GM23338 (cell line): ENCODE measurements around the gene RRAS. TPM values are rescaled to one million over a fixed set of nuclear protein-coding genes. Genes with fewer than 3 reads are reported as not detected.

Experiments used
- ATAC-seq: fragments of 200-7000 bp; cut with Tn5 transposase; 3 replicates; pipeline ENCODE4 v1.9.1; 2020
- DNase-seq: peaks from one replicate; pipeline ENCODE4 v3.0.0-alpha.2; 2015; ENCODE audit warnings: low spot score
- H2AFZ ChIP-seq: fragments of 200-600 bp; sonication (generic); 2 replicates; pipeline ENCODE4 v1.8.0; 2016; ENCODE audit warnings: antibody characterized with exemption, mild to moderate bottlenecking, moderate library complexity
- H3F3A ChIP-seq: fragments of 200-600 bp; sonication (generic); replicated peaks from 2 replicates; pipeline ENCODE4 v1.8.0; 2017; ENCODE audit warnings: antibody characterized with exemption, mixed run types, low read depth
- H3K27ac ChIP-seq: fragments of 200-600 bp; sonication (generic); 2 replicates; pipeline ENCODE4 v1.6.1; 2016; ENCODE audit warnings: low read depth
- H3K27me3 ChIP-seq: fragments of 200-600 bp; sonication (generic); 2 replicates; pipeline ENCODE4 v1.8.0; 2016; ENCODE audit warnings: mild to moderate bottlenecking, mixed run types, moderate library complexity; ENCODE audit not compliant: insufficient read depth
- H3K36me3 ChIP-seq: fragments of 200-600 bp; sonication (generic); 2 replicates; pipeline ENCODE4 v1.8.0; 2016; ENCODE audit warnings: mild to moderate bottlenecking; ENCODE audit not compliant: insufficient read depth
- H3K4me1 ChIP-seq: fragments of 200-600 bp; sonication (generic); 2 replicates; pipeline ENCODE4 v1.8.0; 2016; ENCODE audit warnings: mild to moderate bottlenecking, moderate library complexity; ENCODE audit not compliant: insufficient read depth
- H3K4me2 ChIP-seq: fragments of 200-600 bp; sonication (generic); 2 replicates; pipeline ENCODE4 v1.7.1; 2017; ENCODE audit warnings: mixed run types
- H3K4me3 ChIP-seq: fragments of 200-600 bp; sonication (generic); 2 replicates; pipeline ENCODE4 v1.6.1; 2016; ENCODE audit warnings: mixed run types
- H3K79me2 ChIP-seq: fragments of 200-600 bp; sonication (generic); replicated peaks from 2 replicates; pipeline ENCODE4 v1.8.0; 2017; ENCODE audit warnings: mild to moderate bottlenecking; ENCODE audit not compliant: insufficient read depth
- H3K9me2 ChIP-seq: fragments of 200-600 bp; sonication (generic); 2 replicates; pipeline ENCODE4 v1.8.0; 2017; ENCODE audit not compliant: insufficient read depth
- H4K20me1 ChIP-seq: fragments of 200-600 bp; sonication (generic); replicated peaks from 2 replicates; pipeline ENCODE4 v1.8.0; 2017; ENCODE audit warnings: mild to moderate bottlenecking; ENCODE audit not compliant: insufficient read depth
- H3K27ac Mint-ChIP-seq: 2 replicates; pipeline ENCODE4 v1.8.0; 2020; ENCODE audit warnings: inconsistent platforms, mild to moderate bottlenecking, moderate library complexity, mixed read lengths
- H3K27me3 Mint-ChIP-seq: 3 replicates; pipeline ENCODE4 v1.8.0; 2022; ENCODE audit warnings: low read depth, mild to moderate bottlenecking, moderate library complexity, mixed read lengths, inconsistent platforms; ENCODE audit not compliant: insufficient read depth, poor library complexity
- H3K36me3 Mint-ChIP-seq: 3 replicates; pipeline ENCODE4 v1.8.0; 2021; ENCODE audit warnings: low read depth, mild to moderate bottlenecking, inconsistent platforms, moderate library complexity, mixed read lengths
- H3K4me1 Mint-ChIP-seq: 3 replicates; pipeline ENCODE4 v1.8.0; 2020; ENCODE audit warnings: mild to moderate bottlenecking, inconsistent platforms, mixed read lengths
- H3K4me3 Mint-ChIP-seq: 3 replicates; pipeline ENCODE4 v1.8.0; 2021; ENCODE audit warnings: moderate library complexity, mild to moderate bottlenecking, inconsistent platforms, mixed read lengths
- H3K9me3 Mint-ChIP-seq: 3 replicates; pipeline ENCODE4 v1.8.0; 2020; ENCODE audit warnings: moderate library complexity, mild to moderate bottlenecking, inconsistent platforms, mixed read lengths
- CREB1 ChIP-seq: fragments of 250-450 bp; sonication (Bioruptor Pico); IDR thresholded peaks from 2 replicates; pipeline ENCODE4 v1.5.0; 2020; ENCODE audit warnings: low read depth, mild to moderate bottlenecking, moderate library complexity
- EZH2 ChIP-seq: fragments of 200-600 bp; sonication (generic); IDR thresholded peaks from one replicate; pipeline ENCODE4 v1.8.0; 2017; ENCODE audit warnings: antibody characterized with exemption, mild to moderate bottlenecking, low read depth; ENCODE audit not compliant: unreplicated experiment
- EZH2phosphoT487 ChIP-seq: fragments of 200-600 bp; sonication (generic); IDR thresholded peaks from one replicate; pipeline ENCODE4 v1.8.1; 2018; ENCODE audit warnings: antibody characterized with exemption; ENCODE audit not compliant: unreplicated experiment
- JUNB ChIP-seq: IDR thresholded peaks from one replicate; pipeline ENCODE4 v1.6.1; 2016; ENCODE audit warnings: antibody characterized with exemption; ENCODE audit not compliant: unreplicated experiment
- NANOG ChIP-seq: IDR thresholded peaks from 2 replicates; pipeline ENCODE4 v1.6.1; 2016; ENCODE audit warnings: antibody characterized with exemption, borderline replicate concordance
- POLR2AphosphoS5 ChIP-seq: IDR thresholded peaks from 2 replicates; pipeline ENCODE4 v1.6.1; 2016; ENCODE audit warnings: antibody characterized with exemption, low read depth
- STAT1 ChIP-seq: IDR thresholded peaks from one replicate; pipeline ENCODE4 v1.6.1; 2016; ENCODE audit warnings: antibody characterized with exemption; ENCODE audit not compliant: unreplicated experiment
- ZNF114 ChIP-seq: fragments of 250-450 bp; sonication (Bioruptor Pico); IDR thresholded peaks from 2 replicates; pipeline ENCODE4 v1.5.0; 2020; ENCODE audit warnings: mild to moderate bottlenecking, moderate library complexity
- ZNF331 ChIP-seq: fragments of 250-450 bp; sonication (Bioruptor Pico); IDR thresholded peaks from 2 replicates; pipeline ENCODE4 v1.5.0; 2020; ENCODE audit warnings: low read depth, mild to moderate bottlenecking, moderate library complexity
- polyA plus RNA-seq: library from polyadenylated mRNA; unstranded; fragments of >200 nt; fragmentation: Nextera tagmentation; extraction: Ambion mirVana; gene quantifications from 2 replicates; pipeline ENCODE4 v1.2.1, GENCODE V29; 2016
- total RNA-seq: library from RNA; depleted of rRNA; stranded (reverse); fragments of >200 nt; shearing (Covaris generic); gene quantifications from 2 replicates; pipeline ENCODE4 v1.2.3, GENCODE V29; 2014
- TF ChIP-seq, protein P1 (sequence below): IDR thresholded peaks from one replicate; pipeline ENCODE4 v1.6.1; 2018; ENCODE audit warnings: antibody characterized with exemption; ENCODE audit not compliant: unreplicated experiment
- TF ChIP-seq, protein P2 (sequence below), 2 experiments: fragments of 200-600 bp in 1 of 2; sonication (generic) in 1 of 2; conservative IDR thresholded peaks; 2 replicates each; pipeline versions ENCODE4 v1.5.1 to v1.6.1; 2016 to 2017; ENCODE audit warnings: antibody characterized with exemption in 2 of 2, low read depth in 2 of 2, mild to moderate bottlenecking in 2 of 2, moderate library complexity in 1 of 2
- TF ChIP-seq, protein P3 (sequence below): IDR thresholded peaks from 2 replicates; pipeline ENCODE4 v1.6.1; 2016; ENCODE audit warnings: antibody characterized with exemption
- TF ChIP-seq, protein P4 (sequence below): fragments of 250-450 bp; sonication (Bioruptor Pico); IDR thresholded peaks from 2 replicates; pipeline ENCODE4 v1.5.0; 2020; ENCODE audit warnings: mild to moderate bottlenecking, moderate library complexity

The RRAS gene
- total and polyA plus RNA-seq, 2 experiments from 2014 or later, result 9.3 to 30.0 TPM

DNA sequence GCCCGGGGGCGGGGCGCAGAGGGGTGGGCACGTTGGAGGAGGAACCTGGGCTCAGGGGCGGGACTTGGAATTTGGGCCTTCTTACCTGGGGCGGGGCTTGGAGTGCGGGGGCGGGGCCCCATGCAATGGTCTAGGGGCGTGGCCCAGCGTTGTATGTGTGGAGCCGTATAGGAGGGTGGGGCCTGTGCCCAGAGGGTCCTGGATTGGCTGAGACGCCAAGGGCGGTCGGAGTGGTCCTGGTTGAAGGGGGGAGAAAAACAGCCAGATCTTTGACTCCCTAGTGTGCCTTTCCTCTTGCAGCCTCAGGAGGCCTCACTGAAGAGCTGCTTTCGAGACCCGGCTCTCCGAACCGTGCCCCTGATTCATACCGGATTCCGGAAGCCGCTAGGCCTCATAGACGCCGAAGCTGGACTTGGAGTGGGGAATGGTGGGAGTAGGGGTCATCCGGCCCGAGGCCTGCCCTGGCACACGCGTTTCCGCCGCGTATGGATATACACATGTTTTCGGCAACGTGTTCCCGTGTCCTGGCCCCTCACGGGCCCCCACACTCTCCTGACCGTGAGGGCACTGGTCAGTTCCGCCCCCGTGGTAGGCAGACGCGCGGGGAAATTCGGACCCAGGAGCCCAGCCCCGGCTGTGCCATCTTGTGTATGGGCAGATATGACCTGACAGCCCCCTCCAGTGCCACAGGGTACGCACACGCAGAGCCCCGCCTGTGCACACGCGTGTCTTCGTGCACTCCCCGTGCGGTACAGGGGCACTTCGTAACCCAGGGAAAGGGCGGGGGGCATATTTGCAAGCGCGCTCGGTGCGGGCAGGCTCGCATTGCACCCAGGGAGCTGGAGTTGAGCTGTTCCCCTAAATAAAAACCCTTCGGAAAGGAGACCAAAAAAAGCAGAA is 49.6 kb downstream of the RRAS start:
- Mint-ChIP-seq H3K9me3 (no peaks in the 10 kb centered on the region; the same call in 2 of the 3 replicates), H3K27ac (peak overlapping the region; percentile 98), H3K4me1 (peaks cover 14% of the 10 kb centered on the region), H3K4me3 (peak overlapping the region; percentile 90), H3K27me3 (peaks cover 22% of the 10 kb centered on the region), H3K36me3 (peaks cover 26% of the 10 kb centered on the region)
- ATAC-seq (peak; percentile 75), DNase-seq (peak; percentile 100)
- H3K4me1 ChIP-seq, result peaks cover 14% of the 10 kb centered on the region
- no peaks in the 10 kb centered on the region for H3K27me3 ChIP-seq
- peak overlapping the region; percentile 99 for H3K4me3 ChIP-seq
- H3K4me2 ChIP-seq, result peak overlapping the region; percentile 98
- no peaks in the 10 kb centered on the region; the same call in 1 of the 2 replicates for H4K20me1 ChIP-seq
- H3K79me2 ChIP-seq, result peaks cover 29% of the 10 kb centered on the region
- H3K9me2 ChIP-seq, result no peaks in the 10 kb centered on the region
- peak overlapping the region; percentile 96 for H3K27ac ChIP-seq
- H2AFZ ChIP-seq, result no peak overlapping the region
- H3K36me3 ChIP-seq, result peaks cover 8% of the 10 kb centered on the region; the same call in 1 of the 2 replicates
- peaks cover 26% of the 10 kb centered on the region for H3F3A ChIP-seq
- TF ChIP-seq CREB1 (CRISPR knock-in tag), result 0 out of 2 replicates have a peak, but pooled peaks have one; percentile 2
- TF ChIP-seq EZH2phosphoT487, result no peak
- no peak for TF ChIP-seq NANOG
- TF ChIP-seq, protein P1, sequence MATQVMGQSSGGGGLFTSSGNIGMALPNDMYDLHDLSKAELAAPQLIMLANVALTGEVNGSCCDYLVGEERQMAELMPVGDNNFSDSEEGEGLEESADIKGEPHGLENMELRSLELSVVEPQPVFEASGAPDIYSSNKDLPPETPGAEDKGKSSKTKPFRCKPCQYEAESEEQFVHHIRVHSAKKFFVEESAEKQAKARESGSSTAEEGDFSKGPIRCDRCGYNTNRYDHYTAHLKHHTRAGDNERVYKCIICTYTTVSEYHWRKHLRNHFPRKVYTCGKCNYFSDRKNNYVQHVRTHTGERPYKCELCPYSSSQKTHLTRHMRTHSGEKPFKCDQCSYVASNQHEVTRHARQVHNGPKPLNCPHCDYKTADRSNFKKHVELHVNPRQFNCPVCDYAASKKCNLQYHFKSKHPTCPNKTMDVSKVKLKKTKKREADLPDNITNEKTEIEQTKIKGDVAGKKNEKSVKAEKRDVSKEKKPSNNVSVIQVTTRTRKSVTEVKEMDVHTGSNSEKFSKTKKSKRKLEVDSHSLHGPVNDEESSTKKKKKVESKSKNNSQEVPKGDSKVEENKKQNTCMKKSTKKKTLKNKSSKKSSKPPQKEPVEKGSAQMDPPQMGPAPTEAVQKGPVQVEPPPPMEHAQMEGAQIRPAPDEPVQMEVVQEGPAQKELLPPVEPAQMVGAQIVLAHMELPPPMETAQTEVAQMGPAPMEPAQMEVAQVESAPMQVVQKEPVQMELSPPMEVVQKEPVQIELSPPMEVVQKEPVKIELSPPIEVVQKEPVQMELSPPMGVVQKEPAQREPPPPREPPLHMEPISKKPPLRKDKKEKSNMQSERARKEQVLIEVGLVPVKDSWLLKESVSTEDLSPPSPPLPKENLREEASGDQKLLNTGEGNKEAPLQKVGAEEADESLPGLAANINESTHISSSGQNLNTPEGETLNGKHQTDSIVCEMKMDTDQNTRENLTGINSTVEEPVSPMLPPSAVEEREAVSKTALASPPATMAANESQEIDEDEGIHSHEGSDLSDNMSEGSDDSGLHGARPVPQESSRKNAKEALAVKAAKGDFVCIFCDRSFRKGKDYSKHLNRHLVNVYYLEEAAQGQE, result no peak
- no peak for TF ChIP-seq STAT1
- TF ChIP-seq JUNB, result no peak
- TF ChIP-seq ZNF114 (CRISPR knock-in tag), result no peak
- TF ChIP-seq, protein P2, sequence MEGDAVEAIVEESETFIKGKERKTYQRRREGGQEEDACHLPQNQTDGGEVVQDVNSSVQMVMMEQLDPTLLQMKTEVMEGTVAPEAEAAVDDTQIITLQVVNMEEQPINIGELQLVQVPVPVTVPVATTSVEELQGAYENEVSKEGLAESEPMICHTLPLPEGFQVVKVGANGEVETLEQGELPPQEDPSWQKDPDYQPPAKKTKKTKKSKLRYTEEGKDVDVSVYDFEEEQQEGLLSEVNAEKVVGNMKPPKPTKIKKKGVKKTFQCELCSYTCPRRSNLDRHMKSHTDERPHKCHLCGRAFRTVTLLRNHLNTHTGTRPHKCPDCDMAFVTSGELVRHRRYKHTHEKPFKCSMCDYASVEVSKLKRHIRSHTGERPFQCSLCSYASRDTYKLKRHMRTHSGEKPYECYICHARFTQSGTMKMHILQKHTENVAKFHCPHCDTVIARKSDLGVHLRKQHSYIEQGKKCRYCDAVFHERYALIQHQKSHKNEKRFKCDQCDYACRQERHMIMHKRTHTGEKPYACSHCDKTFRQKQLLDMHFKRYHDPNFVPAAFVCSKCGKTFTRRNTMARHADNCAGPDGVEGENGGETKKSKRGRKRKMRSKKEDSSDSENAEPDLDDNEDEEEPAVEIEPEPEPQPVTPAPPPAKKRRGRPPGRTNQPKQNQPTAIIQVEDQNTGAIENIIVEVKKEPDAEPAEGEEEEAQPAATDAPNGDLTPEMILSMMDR (conservative IDR thresholded peaks at IDR 0.05; ENCODE audit: low read depth in 2 of 2), result no peak
- TF ChIP-seq, protein P3, sequence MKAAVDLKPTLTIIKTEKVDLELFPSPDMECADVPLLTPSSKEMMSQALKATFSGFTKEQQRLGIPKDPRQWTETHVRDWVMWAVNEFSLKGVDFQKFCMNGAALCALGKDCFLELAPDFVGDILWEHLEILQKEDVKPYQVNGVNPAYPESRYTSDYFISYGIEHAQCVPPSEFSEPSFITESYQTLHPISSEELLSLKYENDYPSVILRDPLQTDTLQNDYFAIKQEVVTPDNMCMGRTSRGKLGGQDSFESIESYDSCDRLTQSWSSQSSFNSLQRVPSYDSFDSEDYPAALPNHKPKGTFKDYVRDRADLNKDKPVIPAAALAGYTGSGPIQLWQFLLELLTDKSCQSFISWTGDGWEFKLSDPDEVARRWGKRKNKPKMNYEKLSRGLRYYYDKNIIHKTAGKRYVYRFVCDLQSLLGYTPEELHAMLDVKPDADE, result peak; percentile 9; the same call in 1 of the 2 replicates
- no peak for TF ChIP-seq EZH2
- TF ChIP-seq, protein P4, sequence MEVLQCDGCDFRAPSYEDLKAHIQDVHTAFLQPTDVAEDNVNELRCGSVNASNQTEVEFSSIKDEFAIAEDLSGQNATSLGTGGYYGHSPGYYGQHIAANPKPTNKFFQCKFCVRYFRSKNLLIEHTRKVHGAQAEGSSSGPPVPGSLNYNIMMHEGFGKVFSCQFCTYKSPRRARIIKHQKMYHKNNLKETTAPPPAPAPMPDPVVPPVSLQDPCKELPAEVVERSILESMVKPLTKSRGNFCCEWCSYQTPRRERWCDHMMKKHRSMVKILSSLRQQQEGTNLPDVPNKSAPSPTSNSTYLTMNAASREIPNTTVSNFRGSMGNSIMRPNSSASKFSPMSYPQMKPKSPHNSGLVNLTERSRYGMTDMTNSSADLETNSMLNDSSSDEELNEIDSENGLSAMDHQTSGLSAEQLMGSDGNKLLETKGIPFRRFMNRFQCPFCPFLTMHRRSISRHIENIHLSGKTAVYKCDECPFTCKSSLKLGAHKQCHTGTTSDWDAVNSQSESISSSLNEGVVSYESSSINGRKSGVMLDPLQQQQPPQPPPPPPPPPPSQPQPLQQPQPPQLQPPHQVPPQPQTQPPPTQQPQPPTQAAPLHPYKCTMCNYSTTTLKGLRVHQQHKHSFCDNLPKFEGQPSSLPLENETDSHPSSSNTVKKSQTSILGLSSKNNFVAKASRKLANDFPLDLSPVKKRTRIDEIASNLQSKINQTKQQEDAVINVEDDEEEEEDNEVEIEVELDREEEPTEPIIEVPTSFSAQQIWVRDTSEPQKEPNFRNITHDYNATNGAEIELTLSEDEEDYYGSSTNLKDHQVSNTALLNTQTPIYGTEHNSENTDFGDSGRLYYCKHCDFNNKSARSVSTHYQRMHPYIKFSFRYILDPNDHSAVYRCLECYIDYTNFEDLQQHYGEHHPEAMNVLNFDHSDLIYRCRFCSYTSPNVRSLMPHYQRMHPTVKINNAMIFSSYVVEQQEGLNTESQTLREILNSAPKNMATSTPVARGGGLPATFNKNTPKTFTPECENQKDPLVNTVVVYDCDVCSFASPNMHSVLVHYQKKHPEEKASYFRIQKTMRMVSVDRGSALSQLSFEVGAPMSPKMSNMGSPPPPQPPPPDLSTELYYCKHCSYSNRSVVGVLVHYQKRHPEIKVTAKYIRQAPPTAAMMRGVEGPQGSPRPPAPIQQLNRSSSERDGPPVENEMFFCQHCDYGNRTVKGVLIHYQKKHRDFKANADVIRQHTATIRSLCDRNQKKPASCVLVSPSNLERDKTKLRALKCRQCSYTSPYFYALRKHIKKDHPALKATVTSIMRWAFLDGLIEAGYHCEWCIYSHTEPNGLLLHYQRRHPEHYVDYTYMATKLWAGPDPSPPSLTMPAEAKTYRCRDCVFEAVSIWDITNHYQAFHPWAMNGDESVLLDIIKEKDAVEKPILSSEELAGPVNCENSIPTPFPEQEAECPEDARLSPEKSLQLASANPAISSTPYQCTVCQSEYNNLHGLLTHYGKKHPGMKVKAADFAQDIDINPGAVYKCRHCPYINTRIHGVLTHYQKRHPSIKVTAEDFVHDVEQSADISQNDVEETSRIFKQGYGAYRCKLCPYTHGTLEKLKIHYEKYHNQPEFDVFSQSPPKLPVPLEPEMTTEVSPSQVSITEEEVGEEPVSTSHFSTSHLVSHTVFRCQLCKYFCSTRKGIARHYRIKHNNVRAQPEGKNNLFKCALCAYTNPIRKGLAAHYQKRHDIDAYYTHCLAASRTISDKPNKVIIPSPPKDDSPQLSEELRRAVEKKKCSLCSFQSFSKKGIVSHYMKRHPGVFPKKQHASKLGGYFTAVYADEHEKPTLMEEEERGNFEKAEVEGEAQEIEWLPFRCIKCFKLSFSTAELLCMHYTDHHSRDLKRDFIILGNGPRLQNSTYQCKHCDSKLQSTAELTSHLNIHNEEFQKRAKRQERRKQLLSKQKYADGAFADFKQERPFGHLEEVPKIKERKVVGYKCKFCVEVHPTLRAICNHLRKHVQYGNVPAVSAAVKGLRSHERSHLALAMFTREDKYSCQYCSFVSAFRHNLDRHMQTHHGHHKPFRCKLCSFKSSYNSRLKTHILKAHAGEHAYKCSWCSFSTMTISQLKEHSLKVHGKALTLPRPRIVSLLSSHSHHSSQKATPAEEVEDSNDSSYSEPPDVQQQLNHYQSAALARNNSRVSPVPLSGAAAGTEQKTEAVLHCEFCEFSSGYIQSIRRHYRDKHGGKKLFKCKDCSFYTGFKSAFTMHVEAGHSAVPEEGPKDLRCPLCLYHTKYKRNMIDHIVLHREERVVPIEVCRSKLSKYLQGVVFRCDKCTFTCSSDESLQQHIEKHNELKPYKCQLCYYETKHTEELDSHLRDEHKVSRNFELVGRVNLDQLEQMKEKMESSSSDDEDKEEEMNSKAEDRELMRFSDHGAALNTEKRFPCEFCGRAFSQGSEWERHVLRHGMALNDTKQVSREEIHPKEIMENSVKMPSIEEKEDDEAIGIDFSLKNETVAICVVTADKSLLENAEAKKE (CRISPR knock-in tag), result no peak
- no peak for TF ChIP-seq ZNF331
- TF ChIP-seq POLR2AphosphoS5, result peak; percentile 98
